Panc1 (cell line): ENCODE measurements around the gene EME2. TPM values are rescaled to one million over a fixed set of nuclear protein-coding genes. Genes with fewer than 3 reads are reported as not detected.

Source experiments
- ATAC-seq: fragments of 200-7000 bp; cut with Tn5 transposase; 2 replicates; pipeline ENCODE4 v1.9.1; 2020; ENCODE audit warnings: mild to moderate bottlenecking, moderate library complexity
- BruUV-seq: library from RNA; stranded (reverse); fragments of 400-500 nt; replicated peaks from 2 replicates; lab custom pipeline; 2021; lab: Mats Ljungman, UMichigan
- CTCF ChIA-PET: fragments of 300-600 bp; sonication (Branson Sonifier 250); formaldehyde crosslinking; loops from one replicate; lab custom pipeline; 2022; ENCODE audit warnings: antibody characterized with exemption; lab: Charles Lee
- POLR2A ChIA-PET: fragments of 300-600 bp; sonication (Branson Sonifier 250); formaldehyde crosslinking; loops from one replicate; lab custom pipeline; 2022; ENCODE audit warnings: antibody characterized with exemption; lab: Charles Lee
- DNase-seq: peaks from one replicate; pipeline ENCODE4 v3.0.0-alpha.2; 2010; ENCODE audit warnings: low read depth, low spot score
- H3K27ac ChIP-seq: 2 replicates; pipeline ENCODE4 v1.5.1; 2011; ENCODE audit warnings: mild to moderate bottlenecking, low read length, inconsistent platforms
- H3K27me3 ChIP-seq: fragments of 200-500 bp; sonication (Bioruptor generic); 2 replicates; pipeline ENCODE4 v1.6.0; 2014; ENCODE audit warnings: low read length, inconsistent platforms; ENCODE audit not compliant: control insufficient read depth, insufficient read depth
- H3K36me3 ChIP-seq: fragments of 200-500 bp; sonication (Bioruptor generic); 2 replicates; pipeline ENCODE4 v1.5.1; 2014; ENCODE audit warnings: inconsistent platforms, mild to moderate bottlenecking, low read length, moderate library complexity; ENCODE audit not compliant: control insufficient read depth, insufficient read depth
- H3K4me1 ChIP-seq: 2 replicates; pipeline ENCODE4 v1.5.1; 2011; ENCODE audit warnings: inconsistent platforms, mild to moderate bottlenecking, low read length, moderate library complexity; ENCODE audit not compliant: control insufficient read depth, insufficient read depth
- H3K4me3 ChIP-seq, 2 experiments: 2 replicates each; pipeline ENCODE4 v1.5.1; 2011 to 2012; ENCODE audit warnings: low read depth in 2 of 2, low read length in 2 of 2, mild to moderate bottlenecking in 2 of 2, inconsistent platforms in 1 of 2, moderate library complexity in 1 of 2
- H3K9me3 ChIP-seq: fragments of 200-500 bp; sonication (Bioruptor generic); 2 replicates; pipeline ENCODE4 v1.5.1; 2014; ENCODE audit warnings: low read depth, mild to moderate bottlenecking, inconsistent platforms, low read length, moderate library complexity; ENCODE audit not compliant: control insufficient read depth, insufficient read depth
- POLR2AphosphoS5 ChIP-seq: IDR thresholded peaks from 2 replicates; pipeline ENCODE4 v1.6.1; 2012; ENCODE audit warnings: mild to moderate bottlenecking, low read depth, low read length, moderate library complexity
- SIN3A ChIP-seq: IDR thresholded peaks from 2 replicates; pipeline ENCODE4 v1.6.1; 2012; ENCODE audit warnings: low read depth, mild to moderate bottlenecking, low read length, moderate library complexity, borderline replicate concordance; ENCODE audit not compliant: insufficient read depth
- TCF7L2 ChIP-seq: IDR thresholded peaks from 2 replicates; pipeline ENCODE4 v1.6.1; 2011; ENCODE audit warnings: mild to moderate bottlenecking, low read depth, low read length, inconsistent platforms
- in situ Hi-C: cut with HindIII; loops from 2 replicates; pipeline ENCODE4 v1.10.0; 2016; ENCODE audit warnings: low sequenced_read_pairs, low pct_unique_long_range_greater_than_20kb
- intact Hi-C: fragments of 100-400 bp; cut with micrococcal nuclease; formaldehyde crosslinking; loops from one replicate; pipeline ENCODE4 v1.10.0; 2022; ENCODE audit not compliant: unreplicated experiment
- total RNA-seq: library from RNA; stranded (reverse); gene quantifications from one replicate; pipeline ENCODE4 v1.2.1, GENCODE V29; 2021; ENCODE audit not compliant: unreplicated experiment
- TF ChIP-seq, protein P1 (sequence below): fragments of 450-650 bp; IDR thresholded peaks from 2 replicates; pipeline ENCODE4 v1.5.1; 2017; ENCODE audit warnings: mild to moderate bottlenecking
- TF ChIP-seq, protein P2 (sequence below), 2 experiments: IDR thresholded peaks; 2 replicates each; pipeline ENCODE4 v1.6.1; 2011 to 2012; ENCODE audit warnings: low read depth in 2 of 2, control low read depth in 1 of 2, low read length in 1 of 2, mild to moderate bottlenecking in 1 of 2, moderate library complexity in 1 of 2; ENCODE audit not compliant: insufficient read depth in 1 of 2

Gene EME2
- total RNA-seq, 1 experiment from 2014 or later: 53.4 TPM

DNA sequence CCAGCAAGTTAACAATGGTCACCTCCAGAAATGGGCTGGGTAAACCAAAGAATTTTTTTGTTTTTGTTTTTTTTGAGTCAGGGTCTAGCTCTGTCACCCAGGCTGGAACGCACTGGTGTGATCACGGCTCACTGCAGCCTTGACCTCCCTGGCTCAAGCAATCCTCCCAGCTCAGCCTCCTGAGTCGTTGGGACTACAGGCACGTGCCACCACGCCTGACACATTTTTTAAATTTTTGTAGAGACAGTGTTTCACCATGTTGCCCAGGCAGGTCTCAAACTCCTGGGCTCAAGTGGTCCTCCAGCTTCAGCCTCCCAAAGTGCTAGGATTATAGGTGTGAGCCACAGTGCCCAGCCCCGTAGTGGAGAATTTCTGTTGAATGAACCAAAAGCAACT is 8.1 kb downstream of the EME2 start:
- in situ Hi-C loops: no loop called here
- ChIA-PET POLR2A (interaction anchor here (0.6 kb wide), 1 partner anchor 345 kb away, joined by 4 read pairs; no protein-coding TSS in a partner anchor), CTCF (interaction anchor here (0.6 kb wide), 1 partner anchor 438 kb away, joined by 6 read pairs; no protein-coding TSS in a partner anchor)
- DNase-seq (no peak), ATAC-seq (no peak)
- Histone ChIP-seq H3K4me1 (peaks cover 49% of the 10 kb centered on the region), H3K27ac (peak overlapping the region; percentile 79), H3K4me3 (peak overlapping the region; percentile 72 to 98; a peak in 3 of 4 replicates), H3K9me3 (no peaks in the 10 kb centered on the region), H3K27me3 (no peaks in the 10 kb centered on the region), H3K36me3 (peaks cover 3% of the 10 kb centered on the region; the same call in 1 of the 2 replicates)
- intact Hi-C loops: no loop called here
- TF ChIP-seq TCF7L2 (no peak), SIN3A (no peak), POLR2AphosphoS5 (peak; percentile 36; the same call in 1 of the 2 replicates)
- TF ChIP-seq, protein P1, sequence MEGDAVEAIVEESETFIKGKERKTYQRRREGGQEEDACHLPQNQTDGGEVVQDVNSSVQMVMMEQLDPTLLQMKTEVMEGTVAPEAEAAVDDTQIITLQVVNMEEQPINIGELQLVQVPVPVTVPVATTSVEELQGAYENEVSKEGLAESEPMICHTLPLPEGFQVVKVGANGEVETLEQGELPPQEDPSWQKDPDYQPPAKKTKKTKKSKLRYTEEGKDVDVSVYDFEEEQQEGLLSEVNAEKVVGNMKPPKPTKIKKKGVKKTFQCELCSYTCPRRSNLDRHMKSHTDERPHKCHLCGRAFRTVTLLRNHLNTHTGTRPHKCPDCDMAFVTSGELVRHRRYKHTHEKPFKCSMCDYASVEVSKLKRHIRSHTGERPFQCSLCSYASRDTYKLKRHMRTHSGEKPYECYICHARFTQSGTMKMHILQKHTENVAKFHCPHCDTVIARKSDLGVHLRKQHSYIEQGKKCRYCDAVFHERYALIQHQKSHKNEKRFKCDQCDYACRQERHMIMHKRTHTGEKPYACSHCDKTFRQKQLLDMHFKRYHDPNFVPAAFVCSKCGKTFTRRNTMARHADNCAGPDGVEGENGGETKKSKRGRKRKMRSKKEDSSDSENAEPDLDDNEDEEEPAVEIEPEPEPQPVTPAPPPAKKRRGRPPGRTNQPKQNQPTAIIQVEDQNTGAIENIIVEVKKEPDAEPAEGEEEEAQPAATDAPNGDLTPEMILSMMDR: no peak
- TF ChIP-seq, protein P2, sequence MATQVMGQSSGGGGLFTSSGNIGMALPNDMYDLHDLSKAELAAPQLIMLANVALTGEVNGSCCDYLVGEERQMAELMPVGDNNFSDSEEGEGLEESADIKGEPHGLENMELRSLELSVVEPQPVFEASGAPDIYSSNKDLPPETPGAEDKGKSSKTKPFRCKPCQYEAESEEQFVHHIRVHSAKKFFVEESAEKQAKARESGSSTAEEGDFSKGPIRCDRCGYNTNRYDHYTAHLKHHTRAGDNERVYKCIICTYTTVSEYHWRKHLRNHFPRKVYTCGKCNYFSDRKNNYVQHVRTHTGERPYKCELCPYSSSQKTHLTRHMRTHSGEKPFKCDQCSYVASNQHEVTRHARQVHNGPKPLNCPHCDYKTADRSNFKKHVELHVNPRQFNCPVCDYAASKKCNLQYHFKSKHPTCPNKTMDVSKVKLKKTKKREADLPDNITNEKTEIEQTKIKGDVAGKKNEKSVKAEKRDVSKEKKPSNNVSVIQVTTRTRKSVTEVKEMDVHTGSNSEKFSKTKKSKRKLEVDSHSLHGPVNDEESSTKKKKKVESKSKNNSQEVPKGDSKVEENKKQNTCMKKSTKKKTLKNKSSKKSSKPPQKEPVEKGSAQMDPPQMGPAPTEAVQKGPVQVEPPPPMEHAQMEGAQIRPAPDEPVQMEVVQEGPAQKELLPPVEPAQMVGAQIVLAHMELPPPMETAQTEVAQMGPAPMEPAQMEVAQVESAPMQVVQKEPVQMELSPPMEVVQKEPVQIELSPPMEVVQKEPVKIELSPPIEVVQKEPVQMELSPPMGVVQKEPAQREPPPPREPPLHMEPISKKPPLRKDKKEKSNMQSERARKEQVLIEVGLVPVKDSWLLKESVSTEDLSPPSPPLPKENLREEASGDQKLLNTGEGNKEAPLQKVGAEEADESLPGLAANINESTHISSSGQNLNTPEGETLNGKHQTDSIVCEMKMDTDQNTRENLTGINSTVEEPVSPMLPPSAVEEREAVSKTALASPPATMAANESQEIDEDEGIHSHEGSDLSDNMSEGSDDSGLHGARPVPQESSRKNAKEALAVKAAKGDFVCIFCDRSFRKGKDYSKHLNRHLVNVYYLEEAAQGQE (IDR thresholded peaks at IDR 0.05; ENCODE audit: insufficient read depth in 1 of 2, low read depth in 2 of 2, low read length in 1 of 2): no peak
- no TSS peak for BruUV-seq

DNA sequence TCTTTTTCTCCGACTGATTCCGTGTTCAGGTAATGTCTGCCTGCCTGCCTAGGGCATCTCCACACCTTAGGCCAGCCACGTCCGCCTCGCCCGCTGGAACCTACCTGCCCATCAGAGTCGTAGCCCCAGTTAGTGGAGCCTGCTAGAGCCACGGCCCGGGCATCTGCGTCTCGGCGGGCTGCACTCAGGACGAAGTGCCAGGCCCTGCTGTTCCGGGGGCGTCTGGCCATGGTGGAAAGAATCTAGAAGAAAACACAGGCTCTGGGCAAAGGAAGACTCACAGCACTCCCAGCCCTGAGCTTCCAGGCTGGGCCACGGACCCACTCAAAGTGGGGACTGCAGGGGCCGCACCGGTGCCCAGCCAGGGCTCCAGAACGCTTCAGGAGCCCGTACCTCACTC is 8.6 kb downstream of the EME2 start:
- POLR2A ChIA-PET: no interaction called here
- no peak for ATAC-seq
- Histone ChIP-seq H3K4me1 (peaks cover 46% of the 10 kb centered on the region), H3K27me3 (no peaks in the 10 kb centered on the region), H3K36me3 (peaks cover 3% of the 10 kb centered on the region; the same call in 1 of the 2 replicates), H3K9me3 (no peaks in the 10 kb centered on the region), H3K4me3 (peak overlapping the region; percentile 72 to 98), H3K27ac (peak overlapping the region; percentile 79)
- CTCF ChIA-PET: no interaction called here
- BruUV-seq: no TSS peak
- intact Hi-C loops: no loop called here
- no peak for DNase-seq
- in situ Hi-C loops: no loop called here
- TF ChIP-seq POLR2AphosphoS5 (no peak), TCF7L2 (no peak), SIN3A (no peak)
- TF ChIP-seq, protein P1: no peak
- TF ChIP-seq, protein P2 (IDR thresholded peaks at IDR 0.05; ENCODE audit: insufficient read depth in 1 of 2, low read depth in 2 of 2, low read length in 1 of 2): no peak
